IMR-90 (cell line): Measurements from ENCODE around the gene FRAS1.

Experiments used
- CEBPB ChIP-seq: IDR thresholded peaks from 2 replicates; pipeline ENCODE4 v1.6.1; 2012; ENCODE audit warnings: low read depth, low read length, improper control_type of control experiment
- CTCF ChIP-seq: conservative IDR thresholded peaks from 2 replicates; pipeline ENCODE4 v1.5.1; 2012; ENCODE audit warnings: mild to moderate bottlenecking, low read depth, low read length, improper control_type of control experiment
- FOS ChIP-seq: fragments of 150-350 bp; IDR thresholded peaks from 2 replicates; pipeline ENCODE4 v1.6.1; 2016; ENCODE audit warnings: low read depth, low read length
- MXI1 ChIP-seq: IDR thresholded peaks from 2 replicates; pipeline ENCODE4 v1.6.1; 2012; ENCODE audit warnings: low read depth, mild to moderate bottlenecking, low read length, moderate library complexity, borderline replicate concordance
- NFE2L2 ChIP-seq: fragments of 150-350 bp; IDR thresholded peaks from 2 replicates; pipeline ENCODE4 v1.6.1; 2016; ENCODE audit warnings: low read depth, mild to moderate bottlenecking, low read length
- POLR2A ChIP-seq: IDR thresholded peaks from 2 replicates; pipeline ENCODE4 v1.6.1; 2012; ENCODE audit warnings: mild to moderate bottlenecking, low read depth, low read length
- RFX5 ChIP-seq: IDR thresholded peaks from 2 replicates; pipeline ENCODE4 v1.8.0; 2012; ENCODE audit warnings: low read depth, mild to moderate bottlenecking, low read length, moderate library complexity
- SMC3 ChIP-seq: fragments of 150-350 bp; IDR thresholded peaks from 2 replicates; pipeline ENCODE4 v1.6.1; 2016; ENCODE audit warnings: low read depth, mild to moderate bottlenecking, antibody characterized with exemption, low read length, moderate library complexity
- TF ChIP-seq, protein P1 (sequence below): fragments of 150-350 bp; IDR thresholded peaks from 2 replicates; pipeline ENCODE4 v1.6.1; 2017; ENCODE audit warnings: mild to moderate bottlenecking, antibody characterized with exemption, low read length, low read depth

- TF ChIP-seq CTCF (no peak), POLR2A (no peak), MXI1 (no peak), FOS (no peak), NFE2L2 (no peak), SMC3 (no peak), RFX5 (no peak), CEBPB (no peak)
- TF ChIP-seq, protein P1, sequence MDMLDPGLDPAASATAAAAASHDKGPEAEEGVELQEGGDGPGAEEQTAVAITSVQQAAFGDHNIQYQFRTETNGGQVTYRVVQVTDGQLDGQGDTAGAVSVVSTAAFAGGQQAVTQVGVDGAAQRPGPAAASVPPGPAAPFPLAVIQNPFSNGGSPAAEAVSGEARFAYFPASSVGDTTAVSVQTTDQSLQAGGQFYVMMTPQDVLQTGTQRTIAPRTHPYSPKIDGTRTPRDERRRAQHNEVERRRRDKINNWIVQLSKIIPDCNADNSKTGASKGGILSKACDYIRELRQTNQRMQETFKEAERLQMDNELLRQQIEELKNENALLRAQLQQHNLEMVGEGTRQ: no peak
Measured at GRCh38 chr4:78120144-78120880, 63.2 kb downstream of the FRAS1 start.
